ENCODE data around the gene WDFY4. TPM values are rescaled to one million over a fixed set of nuclear protein-coding genes. Genes with fewer than 3 reads are reported as not detected.

The WDFY4 gene
- total RNA-seq, 1 donor from 2014 or later, result 33.8 TPM

- DNase-seq (ENCODE audit: low spot score in 2 of 2), result no peak
- intact Hi-C loops (cut with DNase I), result no loop called here
These were observed 36.3 kb upstream of the WDFY4 start for GRCh38 chr10:48648172-48648942.

GRCh38 chr10:48649349-48649944 lies 35.2 kb upstream of the WDFY4 start:
- Histone ChIP-seq H3K27ac (no peak overlapping the region), H3K4me3 (no peak overlapping the region), H3K9me3 (no peaks in the 10 kb centered on the region), H3K4me1 (no peaks in the 10 kb centered on the region), H3K27me3 (no peaks in the 10 kb centered on the region), H3K36me3 (no peaks in the 10 kb centered on the region)
- TF ChIP-seq CTCF (IDR thresholded peaks at IDR 0.05), result peak in 1 of 3 experiments; percentile 9
- DNase-seq (ENCODE audit: low spot score in 2 of 2), result no peak
- intact Hi-C loops (cut with DNase I), result no loop called here

More at GRCh38 chr10:48648172-48648942, 36.3 kb upstream of the WDFY4 start:
- Histone ChIP-seq H3K27ac (no peak overlapping the region), H3K4me1 (no peaks in the 10 kb centered on the region), H3K27me3 (no peaks in the 10 kb centered on the region), H3K9me3 (no peaks in the 10 kb centered on the region), H3K36me3 (no peaks in the 10 kb centered on the region), H3K4me3 (no peak overlapping the region)
- no peak for TF ChIP-seq CTCF (IDR thresholded peaks at IDR 0.05)

GRCh38 chr10:48651293-48651692 lies 33.4 kb upstream of the WDFY4 start:
- Histone ChIP-seq H3K27ac (no peak overlapping the region), H3K36me3 (no peaks in the 10 kb centered on the region), H3K27me3 (no peaks in the 10 kb centered on the region), H3K4me3 (no peak overlapping the region), H3K9me3 (no peaks in the 10 kb centered on the region), H3K4me1 (no peaks in the 10 kb centered on the region)
- no peak for TF ChIP-seq CTCF (IDR thresholded peaks at IDR 0.05)
- no peak for DNase-seq (ENCODE audit: low spot score in 2 of 2)
- intact Hi-C loops (cut with DNase I), result loop anchor here (10.0 kb wide), 2 partner anchors 126 to 1974 kb away; partner anchors contain the start of gene SGMS1

GRCh38 chr10:48651839-48652238 lies 32.8 kb upstream of the WDFY4 start:
- Histone ChIP-seq H3K36me3 (no peaks in the 10 kb centered on the region), H3K27me3 (no peaks in the 10 kb centered on the region), H3K4me3 (peak overlapping the region in 1 of 2 donors; percentile 17), H3K9me3 (no peaks in the 10 kb centered on the region), H3K27ac (no peak overlapping the region), H3K4me1 (peaks cover 3 to 4% of the 10 kb centered on the region in 2 donors)
- no peak for DNase-seq (ENCODE audit: low spot score in 2 of 2)
- no peak for TF ChIP-seq CTCF (IDR thresholded peaks at IDR 0.05)
- intact Hi-C loops (cut with DNase I), result loop anchor here (10.0 kb wide), 2 partner anchors 127 to 1973 kb away; partner anchors contain the start of gene SGMS1

GRCh38 chr10:48652344-48652743 lies 32.3 kb upstream of the WDFY4 start:
- Histone ChIP-seq H3K36me3 (no peaks in the 10 kb centered on the region), H3K27me3 (no peaks in the 10 kb centered on the region), H3K4me1 (peaks cover 3 to 4% of the 10 kb centered on the region in 2 donors), H3K9me3 (no peaks in the 10 kb centered on the region), H3K27ac (no peak overlapping the region), H3K4me3 (peak overlapping the region in 1 of 2 donors; percentile 17)
- no peak for TF ChIP-seq CTCF (IDR thresholded peaks at IDR 0.05)
- intact Hi-C loops (cut with DNase I), result loop anchor here (10.0 kb wide), 2 partner anchors 128 to 1972 kb away; partner anchors contain the start of gene SGMS1
- DNase-seq (ENCODE audit: low spot score in 2 of 2), result no peak
